ENCODE data around the gene DHX57. TPM values are rescaled to one million over a fixed set of nuclear protein-coding genes. Genes with fewer than 3 reads are reported as not detected.
"Not testable (repeated sequence)": the region's sequence is repeated elsewhere in the genome, so short reads cannot be mapped to it uniquely, and the experiment has no call there.

The DHX57 gene
- total RNA-seq, 2 experiments from 2014 or later: 12.1 to 12.8 TPM

DNA sequence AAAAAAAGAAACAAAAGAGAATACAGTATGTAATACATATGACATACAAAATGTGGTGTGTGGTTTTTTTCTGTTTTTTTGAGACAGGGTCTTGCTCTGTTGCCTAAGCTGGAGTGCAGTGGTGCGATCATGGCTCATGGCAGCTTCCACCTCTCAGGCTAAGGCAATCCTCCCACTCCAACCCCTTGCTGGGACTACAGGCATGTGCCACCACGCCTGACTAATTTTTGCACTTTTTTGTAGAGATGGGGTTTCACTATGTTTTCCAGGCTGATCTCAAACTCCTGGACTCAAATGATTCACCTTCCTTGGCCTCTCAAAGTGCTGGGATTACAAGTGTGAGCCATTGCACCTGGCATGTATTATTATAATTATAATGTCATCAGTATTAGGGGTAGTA lies 38.9 kb downstream of the DHX57 start:
- CTCF ChIA-PET: interaction anchor here (0.6 to 1.2 kb wide), 3 partner anchors 98 to 566 kb away, joined by 3 to 4 read pairs (median 3); no protein-coding TSS in a partner anchor
- no peak for DNase-seq
- no peaks in the 10 kb centered on the region for H3K4me1 Mint-ChIP-seq
- H3K36me3 Mint-ChIP-seq (ENCODE audit: low read depth): peaks cover 4% of the 10 kb centered on the region
- H3K27me3 Mint-ChIP-seq: no peaks in the 10 kb centered on the region
- POLR2A ChIA-PET: no interaction called here
- H3K9me3 Mint-ChIP-seq: no peaks in the 10 kb centered on the region
- no peak overlapping the region for H3K27ac Mint-ChIP-seq
- H3K4me3 Mint-ChIP-seq: no peak overlapping the region

DNA sequence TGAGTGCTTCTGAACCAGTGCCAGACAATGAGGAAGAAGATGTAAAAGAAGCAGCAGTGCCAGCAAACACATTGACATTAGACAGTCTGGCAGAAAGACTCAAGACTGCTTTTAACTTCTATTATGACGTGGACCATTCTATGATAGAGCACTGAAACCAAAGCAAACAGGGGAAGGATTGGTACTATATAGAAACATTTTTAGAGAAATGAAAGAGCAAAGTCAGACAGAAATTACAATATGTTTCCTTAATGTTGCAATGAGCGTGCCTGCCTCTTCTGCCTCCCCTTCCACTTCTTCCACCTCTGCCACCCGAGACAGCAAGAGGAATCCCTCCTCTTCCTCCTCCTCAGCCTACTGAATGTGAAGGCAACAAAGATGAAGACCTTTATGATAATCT lies 39.7 kb downstream of the DHX57 start:
- Mint-ChIP-seq H3K4me1 (no peaks in the 10 kb centered on the region), H3K36me3 (ENCODE audit: low read depth) (peaks cover 4% of the 10 kb centered on the region), H3K4me3 (no peak overlapping the region), H3K27me3 (no peaks in the 10 kb centered on the region), H3K9me3 (no peaks in the 10 kb centered on the region), H3K27ac (no peak overlapping the region)
- CTCF ChIA-PET: interaction anchor here (0.7 to 2.1 kb wide), 5 partner anchors 11 to 301 kb away, joined by 3 to 9 read pairs (median 4); no protein-coding TSS in a partner anchor
- POLR2A ChIA-PET: no interaction called here
- DNase-seq: no peak

- peaks cover 4% of the 10 kb centered on the region for H3K36me3 Mint-ChIP-seq (ENCODE audit: low read depth)
- ChIA-PET POLR2A (interaction anchor here (1.2 kb wide), 1 partner anchor 84 kb away, joined by 5 read pairs; the partner anchor contains the start of gene SRSF7), CTCF (interaction anchor here (0.6 to 2.1 kb wide), 12 partner anchors 10 to 1600 kb away, joined by 3 to 9 read pairs (median 3); no protein-coding TSS in a partner anchor)
- no peaks in the 10 kb centered on the region for H3K27me3 Mint-ChIP-seq
- no peak overlapping the region for H3K27ac Mint-ChIP-seq
- H3K4me3 Mint-ChIP-seq: no peak overlapping the region
- H3K9me3 Mint-ChIP-seq: no peaks in the 10 kb centered on the region
- H3K4me1 Mint-ChIP-seq: no peaks in the 10 kb centered on the region
- no peak for DNase-seq
These were observed 40.6 kb downstream of the DHX57 start for GRCh38 chr2:38835015-38835601.

- CTCF ChIA-PET: no interaction called here
- Mint-ChIP-seq H3K27ac (no peak overlapping the region), H3K9me3 (no peaks in the 10 kb centered on the region), H3K27me3 (no peaks in the 10 kb centered on the region), H3K4me3 (no peak overlapping the region), H3K36me3 (ENCODE audit: low read depth) (peaks cover 7% of the 10 kb centered on the region), H3K4me1 (peaks cover 3% of the 10 kb centered on the region)
- no peak for DNase-seq
- POLR2A ChIA-PET: no interaction called here
These were observed 45.1 kb downstream of the DHX57 start for GRCh38 chr2:38830526-38831159.

GRCh38 chr2:38829971-38830370 lies 45.8 kb downstream of the DHX57 start:
- ChIA-PET CTCF (no interaction called here), POLR2A (no interaction called here)
- no peak overlapping the region for H3K4me3 Mint-ChIP-seq
- H3K9me3 Mint-ChIP-seq: no peaks in the 10 kb centered on the region
- H3K4me1 Mint-ChIP-seq: peaks cover 3% of the 10 kb centered on the region
- H3K27ac Mint-ChIP-seq: no peak overlapping the region
- H3K27me3 Mint-ChIP-seq: no peaks in the 10 kb centered on the region
- H3K36me3 Mint-ChIP-seq (ENCODE audit: low read depth): peaks cover 7% of the 10 kb centered on the region
- no peak for DNase-seq

DNA sequence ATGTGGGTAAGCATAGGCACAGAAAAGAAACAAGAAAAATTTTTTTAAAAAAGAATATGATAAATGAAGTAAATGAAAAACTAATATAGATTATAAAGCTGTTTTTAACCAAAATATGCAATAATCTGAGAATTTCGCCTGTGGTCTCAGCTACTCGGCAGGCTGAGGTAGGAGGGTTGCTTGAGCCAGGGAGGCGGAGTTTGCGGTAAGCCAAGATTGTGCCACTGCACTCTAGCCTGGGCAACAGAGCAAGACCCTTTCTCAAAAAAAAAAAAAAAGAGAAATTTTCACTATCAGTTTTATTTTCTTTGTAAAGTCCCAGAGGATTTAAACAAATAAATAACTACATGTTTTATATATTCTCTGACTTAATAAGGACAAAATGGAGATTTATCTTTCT lies 47.3 kb downstream of the DHX57 start:
- Mint-ChIP-seq H3K4me3 (no peak overlapping the region), H3K27ac (no peak overlapping the region), H3K4me1 (peaks cover 3% of the 10 kb centered on the region), H3K9me3 (no peaks in the 10 kb centered on the region), H3K27me3 (no peaks in the 10 kb centered on the region), H3K36me3 (ENCODE audit: low read depth) (peaks cover 10% of the 10 kb centered on the region)
- ChIA-PET CTCF (interaction anchor here (0.8 kb wide), 1 partner anchor 12 kb away, joined by 3 read pairs; no protein-coding TSS in a partner anchor), POLR2A (interaction anchor here (0.9 kb wide), 1 partner anchor 77 kb away, joined by 5 read pairs; the partner anchor contains the start of gene SRSF7)
- no peak for DNase-seq

DNA sequence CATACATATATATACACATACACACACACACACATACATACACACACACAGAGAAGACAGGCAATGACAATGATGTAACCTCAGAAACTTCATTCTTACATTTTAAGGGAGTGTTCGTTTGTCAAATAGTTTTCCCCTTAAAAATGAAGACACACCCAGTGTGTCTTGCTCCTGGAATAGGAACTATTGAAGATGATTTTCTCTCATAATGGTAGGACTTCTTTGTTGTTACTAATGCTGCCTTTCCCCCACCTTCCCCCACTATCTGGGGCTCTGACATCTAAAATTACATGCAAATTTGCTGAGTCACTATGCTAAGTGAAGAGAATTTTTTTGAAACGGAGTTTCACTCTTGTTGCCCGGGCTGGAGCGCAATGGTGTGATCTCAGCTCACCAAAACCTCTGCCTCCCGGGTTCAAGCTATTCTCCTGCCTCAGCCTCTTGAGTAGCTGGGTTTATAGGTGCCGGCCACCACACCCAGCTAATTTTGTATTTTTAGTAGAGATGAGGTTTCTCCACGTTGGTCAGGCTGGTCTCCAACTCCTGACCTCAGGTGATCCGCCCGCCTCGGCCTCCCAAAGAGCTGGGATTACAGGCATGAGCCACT lies 48.1 kb downstream of the DHX57 start:
- H3K27ac Mint-ChIP-seq, H3K4me1 Mint-ChIP-seq, H3K4me3 Mint-ChIP-seq, DNase-seq, H3K27me3 Mint-ChIP-seq, H3K9me3 Mint-ChIP-seq, CTCF ChIA-PET: not testable (repeated sequence)
- POLR2A ChIA-PET: interaction anchor here (0.9 kb wide), 1 partner anchor 76 kb away, joined by 5 read pairs; the partner anchor contains the start of gene SRSF7
- peaks cover 11% of the 10 kb centered on the region for H3K36me3 Mint-ChIP-seq (ENCODE audit: low read depth)

DNA sequence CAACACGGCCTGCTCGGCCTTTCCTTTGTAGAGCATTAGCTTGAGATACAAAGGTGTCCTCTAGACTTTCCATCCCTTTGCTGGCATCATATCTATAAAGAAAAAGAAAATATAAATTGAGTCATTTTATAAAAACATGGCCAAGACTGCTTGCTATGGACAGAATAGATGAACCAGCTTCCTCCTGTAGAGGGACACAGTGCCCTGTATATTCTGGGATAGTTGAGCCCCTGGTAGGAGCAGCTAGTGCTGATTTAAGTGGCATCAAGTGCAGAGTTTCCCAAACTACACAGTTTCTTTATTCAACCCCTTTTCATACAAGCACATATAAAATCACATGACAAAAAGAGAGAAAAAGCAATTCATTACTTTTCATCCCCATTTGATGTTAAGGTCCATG lies 49.8 kb downstream of the DHX57 start:
- DNase-seq: no peak
- Mint-ChIP-seq H3K27ac (no peak overlapping the region), H3K4me1 (peaks cover 3% of the 10 kb centered on the region), H3K36me3 (ENCODE audit: low read depth) (peaks cover 15% of the 10 kb centered on the region), H3K27me3 (no peaks in the 10 kb centered on the region), H3K4me3 (no peak overlapping the region), H3K9me3 (no peaks in the 10 kb centered on the region)
- ChIA-PET CTCF (interaction anchor here (2.0 kb wide), 1 partner anchor 9 kb away, joined by 9 read pairs; no protein-coding TSS in a partner anchor), POLR2A (no interaction called here)

GRCh38 chr2:38824906-38825305 lies 50.8 kb downstream of the DHX57 start:
- POLR2A ChIA-PET: no interaction called here
- no peak for DNase-seq
- CTCF ChIA-PET: interaction anchor here (2.0 kb wide), 1 partner anchor 10 kb away, joined by 9 read pairs; no protein-coding TSS in a partner anchor
- Mint-ChIP-seq H3K4me3 (no peak overlapping the region), H3K27me3 (no peaks in the 10 kb centered on the region), H3K9me3 (no peaks in the 10 kb centered on the region), H3K36me3 (ENCODE audit: low read depth) (peaks cover 18% of the 10 kb centered on the region), H3K27ac (no peak overlapping the region), H3K4me1 (peaks cover 3% of the 10 kb centered on the region)

- H3K4me1 Mint-ChIP-seq: peaks cover 3% of the 10 kb centered on the region
- no peak overlapping the region for H3K27ac Mint-ChIP-seq
- H3K36me3 Mint-ChIP-seq (ENCODE audit: low read depth): peaks cover 20% of the 10 kb centered on the region
These were observed 52.3 kb downstream of the DHX57 start for GRCh38 chr2:38823386-38823785.

DNA sequence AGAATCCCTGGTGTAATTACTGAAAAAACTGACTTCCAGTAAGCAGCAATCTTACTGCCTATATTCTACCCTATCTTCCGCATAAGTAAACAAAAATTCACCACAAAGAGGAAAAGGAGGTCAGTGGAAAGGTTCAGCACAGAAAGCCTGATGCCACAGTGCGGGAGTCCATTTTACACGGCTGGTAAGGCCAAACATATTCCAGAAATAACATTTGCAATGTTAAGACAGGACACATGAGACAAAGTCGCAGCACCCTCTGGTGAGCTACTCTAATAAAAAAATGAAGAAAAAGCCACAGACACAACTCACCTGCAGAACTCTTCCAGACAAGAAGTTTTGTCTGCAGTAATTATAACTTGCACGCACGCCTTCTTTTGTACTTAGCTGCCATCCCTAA lies 57.2 kb downstream of the DHX57 start:
- peaks cover 17% of the 10 kb centered on the region for H3K36me3 Mint-ChIP-seq (ENCODE audit: low read depth)
- H3K4me3 Mint-ChIP-seq: no peak overlapping the region
- H3K9me3 Mint-ChIP-seq: no peaks in the 10 kb centered on the region
- no peaks in the 10 kb centered on the region for H3K27me3 Mint-ChIP-seq
- H3K4me1 Mint-ChIP-seq: no peaks in the 10 kb centered on the region
- H3K27ac Mint-ChIP-seq: no peak overlapping the region
- no peak for DNase-seq
- ChIA-PET POLR2A (no interaction called here), CTCF (interaction anchor here (1.1 to 1.6 kb wide), 2 partner anchors 16 to 75 kb away, joined by 3 to 6 read pairs; no protein-coding TSS in a partner anchor)

More at GRCh38 chr2:38823386-38823785, 52.3 kb downstream of the DHX57 start:
- H3K4me3 Mint-ChIP-seq: no peak overlapping the region
- POLR2A ChIA-PET: no interaction called here
- CTCF ChIA-PET: no interaction called here
- H3K27me3 Mint-ChIP-seq: no peaks in the 10 kb centered on the region
- H3K9me3 Mint-ChIP-seq: no peaks in the 10 kb centered on the region
- no peak for DNase-seq

GRCh38 chr2:38815936-38816335 lies 59.8 kb downstream of the DHX57 start:
- POLR2A ChIA-PET: no interaction called here
- no peak overlapping the region for H3K4me3 Mint-ChIP-seq
- H3K9me3 Mint-ChIP-seq: no peaks in the 10 kb centered on the region

DNA sequence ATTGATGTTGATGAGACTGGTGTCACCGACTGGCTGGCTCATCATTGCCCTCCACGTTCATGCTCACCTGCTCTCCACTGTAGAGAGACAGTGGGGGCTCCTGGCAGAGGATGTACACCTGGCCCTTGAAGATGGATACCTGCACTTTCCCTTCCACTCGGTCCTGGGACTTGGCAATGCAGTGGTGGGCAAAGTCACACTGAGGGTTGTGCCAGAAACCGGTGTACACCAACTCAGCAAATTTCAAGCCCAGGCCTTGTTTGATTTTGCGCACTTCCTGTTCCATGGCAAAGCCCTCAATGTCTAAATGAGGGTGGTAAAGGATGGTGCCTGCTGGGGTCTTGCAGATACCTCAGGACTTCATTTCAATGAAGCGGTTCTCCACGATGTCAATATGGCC lies 65.2 kb downstream of the DHX57 start:
- DNase-seq: no peak
- Mint-ChIP-seq H3K27me3 (no peaks in the 10 kb centered on the region), H3K4me1 (no peaks in the 10 kb centered on the region), H3K4me3 (no peak overlapping the region), H3K9me3 (no peaks in the 10 kb centered on the region), H3K27ac (no peak overlapping the region), H3K36me3 (ENCODE audit: low read depth) (no peaks in the 10 kb centered on the region)
- POLR2A ChIA-PET: no interaction called here
- CTCF ChIA-PET: interaction anchor here (0.7 kb wide), 1 partner anchor 22 kb away, joined by 3 read pairs; no protein-coding TSS in a partner anchor

More at GRCh38 chr2:38815936-38816335, 59.8 kb downstream of the DHX57 start:
- H3K36me3 Mint-ChIP-seq (ENCODE audit: low read depth): peaks cover 8% of the 10 kb centered on the region
- CTCF ChIA-PET: no interaction called here
- no peak for DNase-seq
- H3K27me3 Mint-ChIP-seq: no peaks in the 10 kb centered on the region
- no peaks in the 10 kb centered on the region for H3K4me1 Mint-ChIP-seq
- no peak overlapping the region for H3K27ac Mint-ChIP-seq

All from activated CD4-positive, alpha-beta memory T cell treated with anti-CD3 and anti-CD28 coated beads, Interleukin-2, amount 10 ng/mL, durations not matched to agents 7 days and 5 days (primary cell).